ENCODE data around the gene PYCARD. TPM values are rescaled to one million over a fixed set of nuclear protein-coding genes. Genes with fewer than 3 reads are reported as not detected.

Gene PYCARD
- total and polyA plus RNA-seq, 9 of the 15 experiments (the other 6 are each of a cell fraction or from before 2014, with no cell fraction given): 1.3 to 28.4 (median 6.0) TPM

- TF ChIP-seq, protein P1, sequence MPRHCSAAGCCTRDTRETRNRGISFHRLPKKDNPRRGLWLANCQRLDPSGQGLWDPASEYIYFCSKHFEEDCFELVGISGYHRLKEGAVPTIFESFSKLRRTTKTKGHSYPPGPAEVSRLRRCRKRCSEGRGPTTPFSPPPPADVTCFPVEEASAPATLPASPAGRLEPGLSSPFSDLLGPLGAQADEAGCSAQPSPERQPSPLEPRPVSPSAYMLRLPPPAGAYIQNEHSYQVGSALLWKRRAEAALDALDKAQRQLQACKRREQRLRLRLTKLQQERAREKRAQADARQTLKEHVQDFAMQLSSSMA (CRISPR knock-in tag; IDR thresholded peaks at IDR 0.05): no peak
- TF ChIP-seq EGR1 (conservative IDR thresholded peaks at IDR 0.05) (no peak), MXD1 (CRISPR knock-in tag; IDR thresholded peaks at IDR 0.05; ENCODE audit: borderline replicate concordance, poor library complexity, severe bottlenecking) (no peak), USF2 (CRISPR knock-in tag; IDR thresholded peaks at IDR 0.05) (no peak), ARID3B (CRISPR knock-in tag; IDR thresholded peaks at IDR 0.05; ENCODE audit: borderline replicate concordance) (no peak), PYGO2 (tag; IDR thresholded peaks at IDR 0.05) (no peak), SAFB2 (IDR thresholded peaks at IDR 0.05; ENCODE audit: borderline replicate concordance, low read depth, low read length, severe bottlenecking) (no peak), ZNF57 (CRISPR knock-in tag; IDR thresholded peaks at IDR 0.05) (no peak), SMC3 (conservative IDR thresholded peaks at IDR 0.05; ENCODE audit: insufficient read depth, low read depth, low read length) (no peak), LEF1 (IDR thresholded peaks at IDR 0.05) (no peak), IFI16 (CRISPR knock-in tag; IDR thresholded peaks at IDR 0.05) (no peak), PHTF2 (CRISPR knock-in tag; IDR thresholded peaks at IDR 0.05) (no peak), BACH1 (tag; IDR thresholded peaks at IDR 0.05) (no peak), ZBTB26 (CRISPR knock-in tag; IDR thresholded peaks at IDR 0.05) (no peak), DLX4 (CRISPR knock-in tag; IDR thresholded peaks at IDR 0.05) (no peak)
- TF ChIP-seq, protein P2, sequence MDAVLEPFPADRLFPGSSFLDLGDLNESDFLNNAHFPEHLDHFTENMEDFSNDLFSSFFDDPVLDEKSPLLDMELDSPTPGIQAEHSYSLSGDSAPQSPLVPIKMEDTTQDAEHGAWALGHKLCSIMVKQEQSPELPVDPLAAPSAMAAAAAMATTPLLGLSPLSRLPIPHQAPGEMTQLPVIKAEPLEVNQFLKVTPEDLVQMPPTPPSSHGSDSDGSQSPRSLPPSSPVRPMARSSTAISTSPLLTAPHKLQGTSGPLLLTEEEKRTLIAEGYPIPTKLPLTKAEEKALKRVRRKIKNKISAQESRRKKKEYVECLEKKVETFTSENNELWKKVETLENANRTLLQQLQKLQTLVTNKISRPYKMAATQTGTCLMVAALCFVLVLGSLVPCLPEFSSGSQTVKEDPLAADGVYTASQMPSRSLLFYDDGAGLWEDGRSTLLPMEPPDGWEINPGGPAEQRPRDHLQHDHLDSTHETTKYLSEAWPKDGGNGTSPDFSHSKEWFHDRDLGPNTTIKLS (IDR thresholded peaks at IDR 0.05; ENCODE audit: borderline replicate concordance, low read depth): no peak
- TF ChIP-seq, protein P3, sequence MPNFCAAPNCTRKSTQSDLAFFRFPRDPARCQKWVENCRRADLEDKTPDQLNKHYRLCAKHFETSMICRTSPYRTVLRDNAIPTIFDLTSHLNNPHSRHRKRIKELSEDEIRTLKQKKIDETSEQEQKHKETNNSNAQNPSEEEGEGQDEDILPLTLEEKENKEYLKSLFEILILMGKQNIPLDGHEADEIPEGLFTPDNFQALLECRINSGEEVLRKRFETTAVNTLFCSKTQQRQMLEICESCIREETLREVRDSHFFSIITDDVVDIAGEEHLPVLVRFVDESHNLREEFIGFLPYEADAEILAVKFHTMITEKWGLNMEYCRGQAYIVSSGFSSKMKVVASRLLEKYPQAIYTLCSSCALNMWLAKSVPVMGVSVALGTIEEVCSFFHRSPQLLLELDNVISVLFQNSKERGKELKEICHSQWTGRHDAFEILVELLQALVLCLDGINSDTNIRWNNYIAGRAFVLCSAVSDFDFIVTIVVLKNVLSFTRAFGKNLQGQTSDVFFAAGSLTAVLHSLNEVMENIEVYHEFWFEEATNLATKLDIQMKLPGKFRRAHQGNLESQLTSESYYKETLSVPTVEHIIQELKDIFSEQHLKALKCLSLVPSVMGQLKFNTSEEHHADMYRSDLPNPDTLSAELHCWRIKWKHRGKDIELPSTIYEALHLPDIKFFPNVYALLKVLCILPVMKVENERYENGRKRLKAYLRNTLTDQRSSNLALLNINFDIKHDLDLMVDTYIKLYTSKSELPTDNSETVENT (CRISPR knock-in tag; IDR thresholded peaks at IDR 0.05): no peak
Measured at GRCh38 chr16:31202414-31203375, at the start of gene PYCARD (continued).

Data from K562 (cell line).